IPS DF 19.7 (cell line): ENCODE data around the gene ITK.
"Not testable (repeated sequence)": the region's sequence is repeated elsewhere in the genome, so short reads cannot be mapped to it uniquely, and the experiment has no call there.

Experiments used
- DNase-seq: peaks from one replicate; pipeline ENCODE4 v3.0.0-alpha.2; 2013; ENCODE audit warnings: low read depth, low spot score

ITK gene

DNA sequence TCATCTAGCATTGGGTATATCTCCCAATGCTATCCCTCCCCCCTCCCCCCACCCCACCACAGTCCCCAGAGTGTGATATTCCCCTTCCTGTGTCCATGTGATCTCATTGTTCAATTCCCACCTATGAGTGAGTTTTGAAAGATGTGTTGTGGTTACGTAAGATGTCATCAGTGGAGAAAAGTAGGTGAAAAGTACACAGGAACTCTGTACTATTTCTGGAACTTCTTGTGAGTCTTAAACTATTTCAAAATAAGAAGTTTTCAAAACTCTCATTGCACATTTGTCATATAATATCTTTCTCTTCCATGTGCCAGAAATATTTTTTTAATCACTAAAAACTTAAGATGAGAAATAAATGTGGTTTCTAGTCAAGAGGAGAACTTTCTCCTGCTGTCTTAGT, 30.0 kb downstream of the ITK start:
- DNase-seq, result not testable (repeated sequence)

DNA sequence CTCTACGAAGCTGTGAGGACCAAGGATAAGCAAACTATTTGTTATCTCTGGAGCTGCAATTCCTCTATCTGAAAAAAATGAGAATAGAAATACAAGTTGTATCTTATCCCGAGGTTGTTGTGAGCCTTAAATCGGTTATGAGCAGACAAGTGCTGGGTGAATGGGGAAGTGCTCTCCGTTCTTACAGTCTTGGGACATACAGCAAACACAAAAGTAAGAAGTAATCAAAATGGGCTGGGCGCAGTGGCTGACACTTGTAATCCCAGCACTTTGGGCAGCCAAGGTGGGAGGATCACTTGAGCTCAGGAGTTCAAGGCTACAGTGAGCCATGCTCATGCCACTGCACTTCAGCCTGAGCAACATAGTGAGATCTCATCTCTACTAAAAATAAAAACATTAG, 31.7 kb downstream of the ITK start:
- no peak for DNase-seq

DNA sequence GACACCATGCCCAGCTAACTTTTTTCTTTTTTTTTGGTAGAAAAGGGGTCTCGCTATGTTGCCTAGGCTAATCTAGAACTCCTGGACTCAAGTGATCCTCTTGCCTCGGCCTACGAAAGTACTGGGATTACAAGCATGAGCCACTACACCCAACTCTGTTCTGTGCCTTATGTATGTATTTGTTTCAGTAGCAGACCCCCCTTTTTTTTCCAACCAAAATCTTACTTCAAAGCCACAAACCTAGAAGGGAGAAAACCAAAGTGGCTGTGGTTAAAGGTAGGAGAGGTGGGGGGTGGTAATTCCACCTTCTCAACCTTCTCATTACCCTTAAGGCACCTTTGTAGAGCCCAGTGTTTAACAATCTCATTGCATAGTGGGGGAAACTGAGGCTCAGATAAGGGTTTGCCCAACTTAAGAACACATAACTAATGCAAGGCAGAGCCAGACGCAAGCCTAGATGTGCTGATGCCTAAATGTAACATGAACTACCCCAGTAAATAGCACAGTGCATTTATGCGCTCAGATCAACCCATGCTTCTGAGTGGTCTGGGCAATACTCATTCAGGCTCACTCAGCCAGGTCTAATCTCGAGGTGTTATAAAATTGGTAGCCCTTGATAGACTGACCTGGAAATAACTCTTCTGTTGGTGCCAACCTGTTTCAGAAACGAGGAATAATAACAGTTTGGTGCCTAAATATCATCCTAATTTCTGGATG, 33.0 kb downstream of the ITK start:
- DNase-seq, result no peak

GRCh38 chr5:157214415-157214814, 33.8 kb downstream of the ITK start:
- DNase-seq, result no peak

DNA sequence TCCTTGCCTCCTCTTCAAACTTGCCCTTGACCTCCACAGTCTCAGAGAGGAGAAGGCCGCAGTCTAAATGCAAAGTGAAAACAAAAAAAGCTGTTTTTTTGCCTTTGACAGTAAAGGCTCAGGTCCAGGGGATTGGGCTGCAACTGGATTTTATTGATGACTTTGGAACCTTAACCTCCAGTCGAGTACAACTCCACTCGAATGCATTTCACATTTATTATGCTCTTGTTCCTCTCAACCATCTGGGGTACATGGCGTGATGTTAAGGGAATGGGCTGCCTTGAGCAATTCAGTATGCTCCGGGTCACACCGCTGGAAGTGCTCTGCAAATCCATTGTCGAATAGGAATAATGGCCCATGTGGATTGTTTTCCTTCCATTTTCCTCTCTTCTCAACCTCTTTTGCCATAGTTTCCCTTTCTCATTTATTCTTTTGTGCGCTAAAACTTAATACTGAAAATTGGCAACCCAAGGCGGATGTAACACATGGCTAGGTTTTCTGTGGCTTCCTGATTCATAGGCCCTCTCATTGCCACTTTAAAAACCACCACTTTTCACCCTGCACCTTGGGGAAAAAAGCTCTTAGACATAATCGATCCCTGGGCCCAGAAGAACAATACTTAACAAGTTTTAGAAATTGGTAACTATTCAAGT, 34.3 kb downstream of the ITK start:
- DNase-seq, result no peak

- DNase-seq, result no peak
Measured at GRCh38 chr5:157215514-157216167, 35.0 kb downstream of the ITK start.

DNA sequence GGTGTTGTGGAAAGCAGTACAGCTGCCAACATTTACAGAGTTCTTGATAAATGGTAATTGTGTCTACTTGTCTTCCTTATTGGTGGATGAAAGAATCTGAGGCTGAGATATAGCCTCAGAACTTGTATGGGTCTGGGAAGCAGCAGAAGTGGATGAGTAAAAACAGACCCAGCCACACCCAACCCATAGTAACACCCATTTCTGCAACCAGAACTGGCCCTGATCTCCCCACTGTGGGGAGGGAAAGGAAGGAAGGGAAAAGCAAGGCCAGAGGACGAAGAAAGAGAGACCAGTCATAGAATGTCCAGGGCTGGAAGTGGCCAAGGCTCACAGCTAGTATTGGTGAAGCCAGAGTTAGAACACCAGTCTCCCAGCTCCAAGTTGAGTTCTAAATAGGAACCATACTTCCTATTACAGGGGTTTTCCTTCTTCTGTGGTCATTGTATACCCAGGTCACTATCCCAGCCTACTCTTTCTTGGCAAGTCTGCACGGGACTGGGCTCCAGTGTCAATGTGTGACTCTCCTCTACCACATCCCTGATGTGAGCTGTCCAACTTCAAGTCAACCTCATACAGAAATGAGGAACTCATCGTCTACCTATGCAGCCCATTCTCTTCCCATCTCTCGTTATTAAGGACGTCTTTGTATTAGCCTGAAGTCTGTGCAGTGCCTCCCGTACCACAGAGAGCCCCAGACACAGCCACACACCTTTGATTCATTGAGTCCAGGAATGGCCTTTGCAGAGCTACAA, 35.9 kb downstream of the ITK start:
- DNase-seq, result no peak

GRCh38 chr5:157217289-157218024, 36.8 kb downstream of the ITK start:
- DNase-seq, result no peak

- DNase-seq, result no peak
Measured at GRCh38 chr5:157219491-157220271, 39.0 kb downstream of the ITK start.

DNA sequence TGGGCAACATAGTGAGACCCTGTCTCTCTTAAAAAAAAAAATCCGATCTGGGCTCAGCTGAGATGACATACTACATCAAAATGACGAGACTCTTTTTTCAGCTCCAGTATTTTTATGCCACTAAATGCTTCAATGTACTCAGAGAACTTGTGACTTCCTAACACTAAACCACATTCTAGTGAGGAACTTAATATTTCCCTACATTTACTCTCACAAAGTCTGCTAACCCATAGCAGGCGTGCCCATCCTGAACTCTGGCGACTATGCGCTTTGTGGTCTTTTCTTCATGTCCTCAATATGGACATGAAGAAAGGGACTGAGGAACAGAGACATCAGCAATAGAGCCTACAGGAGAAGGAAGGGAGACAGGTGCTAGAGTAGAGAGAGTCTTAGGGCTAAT, 41.3 kb downstream of the ITK start:
- no peak for DNase-seq

- DNase-seq, result no peak
Measured at GRCh38 chr5:157222506-157223230, 42.0 kb downstream of the ITK start.

GRCh38 chr5:157225469-157226422, 45.1 kb downstream of the ITK start:
- DNase-seq, result no peak

- no peak for DNase-seq
Measured at GRCh38 chr5:157230610-157231009, 50.0 kb downstream of the ITK start.

DNA sequence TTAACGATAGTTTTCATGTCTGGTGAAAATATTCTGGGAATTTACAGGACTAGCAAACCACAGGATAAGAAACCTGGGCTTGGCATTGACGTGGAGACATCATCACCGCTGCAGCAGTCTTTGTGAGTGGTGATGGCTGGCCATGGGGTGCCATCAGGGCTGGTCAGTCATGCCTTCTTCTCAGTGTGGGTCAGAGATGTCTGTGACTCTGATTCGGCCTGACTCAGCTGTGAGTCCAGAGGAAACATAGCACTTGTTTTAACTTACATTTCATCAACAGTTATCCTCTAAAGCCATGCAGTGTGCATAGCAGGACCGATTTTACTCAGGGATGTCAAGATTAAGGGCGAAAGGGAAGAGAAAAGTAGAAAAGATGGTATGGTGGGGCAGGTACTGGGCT, 52.1 kb downstream of the ITK start:
- no peak for DNase-seq

DNA sequence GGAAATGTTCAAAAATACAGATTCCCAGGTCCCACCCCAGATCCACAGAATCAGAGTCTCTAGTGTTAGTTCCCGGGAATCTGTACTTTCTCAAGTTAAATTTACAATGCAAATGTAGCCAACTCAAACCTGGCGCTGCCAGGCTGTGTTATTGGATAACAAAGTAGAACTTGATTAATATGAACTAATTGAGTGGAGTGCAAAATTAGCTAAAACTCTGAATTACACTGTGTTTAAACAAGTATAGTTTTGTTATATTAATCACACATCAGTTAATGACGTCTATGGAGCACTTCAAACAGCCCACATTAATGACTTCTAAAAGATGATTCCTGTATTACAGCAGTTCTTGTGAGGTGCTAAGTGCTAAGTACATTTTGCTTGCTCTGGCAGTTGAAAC, 52.9 kb downstream of the ITK start:
- DNase-seq, result no peak

GRCh38 chr5:157236423-157236822, 55.8 kb downstream of the ITK start:
- DNase-seq, result no peak

DNA sequence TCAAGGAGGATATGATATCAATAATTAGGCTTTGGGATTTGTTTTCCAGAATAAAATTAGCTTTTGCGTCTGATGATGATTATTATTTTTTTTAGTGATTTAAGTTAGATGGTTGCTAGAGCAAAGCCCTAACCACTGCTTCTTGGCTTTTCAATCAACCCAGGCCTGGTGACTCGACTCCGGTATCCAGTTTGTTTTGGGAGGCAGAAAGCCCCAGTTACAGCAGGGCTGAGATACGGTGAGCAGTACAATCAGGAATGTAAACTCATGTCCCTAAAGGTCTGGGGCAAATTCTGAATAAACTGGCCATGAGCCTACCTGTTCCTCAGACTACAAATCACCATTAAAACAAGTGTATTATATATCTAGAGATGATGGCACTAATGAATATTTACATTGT, 60.8 kb downstream of the ITK start:
- no peak for DNase-seq

GRCh38 chr5:157244704-157245103, 64.1 kb downstream of the ITK start:
- DNase-seq, result not testable (repeated sequence)

DNA sequence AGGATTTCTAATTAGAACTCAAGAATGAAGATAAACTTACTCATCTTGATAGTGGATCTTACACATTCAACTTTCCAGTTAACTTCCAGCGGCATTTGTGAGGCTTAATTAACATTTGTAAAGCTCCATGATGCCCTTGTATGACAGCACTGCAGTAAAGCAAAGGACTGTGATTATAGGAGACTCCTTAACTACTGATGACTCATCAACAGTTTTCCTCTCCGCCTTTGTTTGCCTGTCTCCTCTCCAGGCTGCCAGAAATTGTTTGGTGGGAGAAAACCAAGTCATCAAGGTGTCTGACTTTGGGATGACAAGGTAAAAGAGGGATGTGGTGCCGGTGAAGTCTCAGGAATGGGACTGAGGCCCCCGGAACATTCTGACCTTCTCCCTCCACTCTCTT, 64.8 kb downstream of the ITK start:
- DNase-seq, result peak; percentile 40
